ENCODE results near the gene DEDD2. TPM values are rescaled to one million over a fixed set of nuclear protein-coding genes. Genes with fewer than 3 reads are reported as not detected.

DEDD2 gene
- total RNA-seq, 3 donors from 2014 or later, result 25.2 to 29.1 (median 28.1) TPM

DNA sequence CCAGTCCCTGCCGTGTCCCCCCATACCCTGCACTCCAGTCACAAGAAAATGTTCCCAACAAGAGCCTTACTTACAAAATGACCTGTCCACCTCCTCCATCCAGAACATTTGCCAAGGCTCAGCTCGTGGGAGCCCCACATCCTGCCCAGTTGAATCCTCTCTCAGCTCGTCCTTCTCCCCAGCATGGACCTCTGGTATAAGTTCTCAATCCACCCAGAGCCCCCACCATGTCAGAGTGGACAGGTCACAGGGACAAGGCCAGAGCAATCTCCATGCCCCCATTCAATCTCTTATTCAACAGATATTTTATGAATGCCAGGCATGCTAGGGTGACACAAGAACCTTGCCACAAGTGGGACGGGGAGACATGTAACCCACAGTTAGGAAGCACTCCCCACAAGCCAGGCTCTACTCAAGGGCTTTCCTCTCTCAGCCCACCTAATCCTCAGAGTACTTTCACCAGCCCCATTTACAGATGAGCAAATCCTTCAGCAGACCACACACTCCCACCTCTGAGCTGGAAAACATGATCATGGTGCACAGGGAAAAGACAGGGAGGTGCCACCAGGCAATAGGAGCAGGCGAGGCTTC is 15.1 kb downstream of the DEDD2 start:
- DNase-seq (no peak), ATAC-seq (no peak)
- H3K27me3 Mint-ChIP-seq (ENCODE audit: low read depth), result no peaks in the 10 kb centered on the region
- H3K9me3 Mint-ChIP-seq, result no peaks in the 10 kb centered on the region
- peaks cover 43% of the 10 kb centered on the region for H3K36me3 Mint-ChIP-seq (ENCODE audit: insufficient read depth)
- peak overlapping the region; percentile 57 for H3K4me3 Mint-ChIP-seq
- H3K4me1 Mint-ChIP-seq (ENCODE audit: low read depth), result peaks cover 92% of the 10 kb centered on the region

DNA sequence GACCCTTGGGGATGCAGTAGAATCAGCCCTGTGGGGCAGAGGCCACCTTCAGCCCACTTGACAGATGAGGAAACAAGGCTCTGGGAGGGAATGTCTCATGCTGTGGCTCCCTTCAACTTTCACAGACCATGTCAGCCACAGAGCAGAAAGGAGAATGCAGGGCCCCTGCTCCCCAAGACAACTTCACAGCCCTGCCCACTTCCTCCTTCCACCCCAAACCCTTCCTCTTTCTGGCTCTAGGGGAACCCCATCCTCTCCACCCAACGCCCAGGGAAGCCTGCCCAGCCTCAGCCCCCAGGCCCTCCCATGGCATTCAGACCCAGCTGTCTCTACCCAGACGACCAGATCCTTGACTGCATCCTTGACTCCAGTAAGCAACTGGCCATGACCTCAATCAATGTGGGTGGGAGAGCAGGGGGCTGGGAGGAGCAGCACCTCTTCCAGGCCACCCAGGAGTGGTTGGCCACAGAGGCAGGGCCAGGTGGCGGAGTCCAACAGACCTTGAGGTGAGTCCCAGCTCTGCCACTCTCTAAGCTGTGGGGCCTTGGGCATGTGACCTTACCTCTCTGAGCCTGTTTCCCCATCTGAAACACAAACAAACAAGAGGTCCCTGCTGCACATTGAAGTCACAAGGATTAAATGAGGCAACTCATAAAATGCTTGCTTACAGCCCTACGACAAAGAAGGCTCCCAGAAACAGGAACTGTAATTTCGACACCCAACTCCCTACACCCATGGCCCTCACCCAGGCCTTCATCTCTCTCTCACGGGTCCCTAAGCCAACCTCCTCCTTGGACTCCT is 15.8 kb downstream of the DEDD2 start:
- ATAC-seq (peak; percentile 31 to 45), DNase-seq (no peak)
- peak overlapping the region; percentile 57 for H3K4me3 Mint-ChIP-seq
- peaks cover 43% of the 10 kb centered on the region for H3K36me3 Mint-ChIP-seq (ENCODE audit: insufficient read depth)
- peaks cover 92% of the 10 kb centered on the region for H3K4me1 Mint-ChIP-seq (ENCODE audit: low read depth)
- no peaks in the 10 kb centered on the region for H3K9me3 Mint-ChIP-seq
- H3K27me3 Mint-ChIP-seq (ENCODE audit: low read depth), result no peaks in the 10 kb centered on the region

DNA sequence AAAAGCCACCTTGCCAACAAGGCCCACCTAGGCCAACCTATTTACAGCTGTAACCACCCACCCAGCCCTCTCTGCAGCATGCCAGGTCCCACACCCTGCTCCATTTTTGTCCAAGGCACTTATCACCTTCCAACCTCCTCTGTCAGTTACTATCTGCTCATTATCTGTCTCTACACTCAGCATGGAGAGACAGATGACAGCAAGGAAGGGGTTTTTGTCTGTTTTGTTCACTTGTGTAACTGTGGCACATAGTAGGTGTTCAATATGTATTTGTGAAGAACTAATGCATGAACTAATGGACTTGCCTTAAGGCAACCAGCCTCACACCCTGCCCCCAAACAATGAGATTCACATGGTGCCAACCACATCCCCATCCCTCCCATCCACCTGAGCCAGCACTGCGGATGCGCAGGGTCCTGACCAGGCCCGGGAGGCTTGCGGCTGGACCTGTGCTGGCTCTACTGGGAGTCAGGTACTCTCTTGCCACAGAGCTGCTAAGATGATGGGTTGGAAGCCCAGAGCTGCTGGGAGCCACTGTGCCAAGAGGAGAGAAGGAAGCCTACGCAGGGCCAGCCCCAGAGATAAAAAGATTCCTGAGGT is 17.3 kb downstream of the DEDD2 start:
- Mint-ChIP-seq H3K36me3 (ENCODE audit: insufficient read depth) (peaks cover 40% of the 10 kb centered on the region), H3K9me3 (no peaks in the 10 kb centered on the region), H3K4me1 (ENCODE audit: low read depth) (peaks cover 91% of the 10 kb centered on the region), H3K4me3 (peak overlapping the region; percentile 60), H3K27me3 (ENCODE audit: low read depth) (no peaks in the 10 kb centered on the region)
- DNase-seq (no peak), ATAC-seq (no peak)

DNA sequence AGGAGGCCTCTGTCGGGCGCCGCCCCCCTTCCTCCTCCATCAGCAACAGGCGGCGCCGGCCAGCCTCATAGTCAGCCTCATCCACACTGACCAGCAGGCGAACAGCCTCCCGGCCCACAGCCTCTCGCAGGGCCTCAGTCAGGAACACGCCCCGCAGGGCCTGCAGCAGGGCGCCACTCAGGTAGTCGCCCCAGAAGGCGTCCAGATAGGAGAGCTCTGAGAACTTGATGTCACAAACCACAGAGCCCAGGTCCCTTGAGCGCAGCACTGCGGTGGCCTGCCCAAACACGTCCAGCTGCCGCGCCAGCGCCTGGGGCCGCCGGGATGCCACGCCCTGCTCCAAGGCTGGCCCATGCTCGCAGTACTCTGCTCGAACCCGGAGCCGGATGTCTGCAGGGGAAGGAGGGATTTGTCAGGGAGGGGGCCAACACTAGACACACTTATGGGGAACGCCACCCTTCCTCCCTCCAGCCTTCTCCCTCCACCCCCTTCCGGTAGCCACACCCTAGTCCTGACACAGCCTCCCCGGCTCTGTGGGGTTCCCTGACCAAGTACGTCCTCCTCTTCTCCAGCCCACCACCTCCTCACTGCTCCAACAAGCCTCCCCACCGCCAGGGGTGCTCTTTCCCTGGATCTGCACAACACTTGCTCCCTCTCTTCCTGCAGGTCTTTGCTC is 17.9 kb downstream of the DEDD2 start:
- ATAC-seq, result peak; percentile 50 to 59
- H3K4me3 Mint-ChIP-seq, result peak overlapping the region; percentile 60
- H3K36me3 Mint-ChIP-seq (ENCODE audit: insufficient read depth), result peaks cover 35% of the 10 kb centered on the region
- H3K9me3 Mint-ChIP-seq, result no peaks in the 10 kb centered on the region
- H3K27me3 Mint-ChIP-seq (ENCODE audit: low read depth), result no peaks in the 10 kb centered on the region
- DNase-seq, result peak; percentile 33
- H3K4me1 Mint-ChIP-seq (ENCODE audit: low read depth), result peaks cover 85% of the 10 kb centered on the region

DNA sequence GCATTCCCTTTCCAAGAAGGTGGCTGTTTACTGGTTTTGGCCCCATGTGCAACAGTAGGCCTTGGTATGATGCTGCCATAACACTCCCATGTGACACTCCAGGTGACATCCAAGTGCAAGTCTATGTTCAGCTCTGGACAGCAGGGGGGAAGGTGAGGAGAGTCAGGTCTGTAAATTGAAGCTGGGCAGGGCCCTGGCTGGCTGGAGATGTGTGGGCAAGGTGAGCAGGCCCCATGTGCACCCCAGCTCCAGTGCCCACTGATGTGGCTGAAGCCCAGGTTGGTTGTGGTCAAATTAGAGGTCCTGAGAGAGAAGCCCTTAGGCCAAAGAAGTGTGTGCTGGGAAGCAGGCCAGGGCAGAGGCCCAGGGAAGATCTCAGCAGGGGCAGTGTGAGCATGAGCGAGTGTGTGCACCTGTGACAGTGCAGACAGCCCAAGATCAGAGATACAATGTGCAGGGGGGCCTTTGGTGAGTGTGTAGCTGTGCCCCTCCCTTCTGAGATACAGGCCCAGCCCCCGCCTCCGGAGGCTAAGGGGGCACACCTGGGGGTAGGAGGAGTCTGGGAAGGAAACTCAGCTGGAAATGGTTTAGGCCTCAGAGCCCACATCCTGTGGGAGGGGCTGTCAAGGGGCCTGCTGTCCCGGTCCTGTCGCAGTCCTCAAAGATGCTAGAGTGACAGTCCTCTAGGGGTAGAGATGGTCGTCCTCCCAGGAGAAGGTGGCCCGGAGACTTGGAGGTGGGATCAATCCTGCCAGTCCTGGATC is 18.6 kb downstream of the DEDD2 start:
- H3K4me1 Mint-ChIP-seq (ENCODE audit: low read depth), result peaks cover 81% of the 10 kb centered on the region
- H3K27me3 Mint-ChIP-seq (ENCODE audit: low read depth), result no peaks in the 10 kb centered on the region
- ATAC-seq, result peak; percentile 66 to 72
- H3K36me3 Mint-ChIP-seq (ENCODE audit: insufficient read depth), result peaks cover 34% of the 10 kb centered on the region
- DNase-seq, result peak; percentile 43
- H3K9me3 Mint-ChIP-seq, result no peaks in the 10 kb centered on the region
- peak overlapping the region; percentile 60 for H3K4me3 Mint-ChIP-seq

DNA sequence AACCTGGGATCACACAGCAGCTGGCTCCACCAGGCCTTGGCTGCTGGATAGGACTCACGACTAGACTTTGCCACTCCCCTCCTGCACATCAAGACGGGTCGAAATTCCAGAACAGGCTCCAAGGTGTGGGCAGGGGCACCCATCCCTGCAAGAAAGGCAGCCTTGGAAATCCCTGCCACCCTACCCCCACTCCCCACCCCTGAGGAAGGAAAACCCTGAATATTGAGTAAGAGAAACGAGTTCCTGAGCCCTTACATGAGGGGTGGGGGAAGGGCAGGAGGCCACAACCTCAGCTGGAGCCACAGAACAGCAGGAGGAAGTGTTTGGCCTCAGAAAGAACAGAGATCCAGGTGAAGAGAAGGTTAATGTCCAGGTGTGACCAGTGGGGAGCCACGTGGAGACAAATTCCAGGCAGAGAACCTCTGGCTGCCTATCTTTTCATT is 20.1 kb downstream of the DEDD2 start:
- Mint-ChIP-seq H3K4me3 (no peak overlapping the region), H3K36me3 (ENCODE audit: insufficient read depth) (peaks cover 23% of the 10 kb centered on the region), H3K27me3 (ENCODE audit: low read depth) (no peaks in the 10 kb centered on the region), H3K9me3 (no peaks in the 10 kb centered on the region), H3K4me1 (ENCODE audit: low read depth) (peaks cover 71% of the 10 kb centered on the region)
- DNase-seq (no peak), ATAC-seq (no peak)

DNA sequence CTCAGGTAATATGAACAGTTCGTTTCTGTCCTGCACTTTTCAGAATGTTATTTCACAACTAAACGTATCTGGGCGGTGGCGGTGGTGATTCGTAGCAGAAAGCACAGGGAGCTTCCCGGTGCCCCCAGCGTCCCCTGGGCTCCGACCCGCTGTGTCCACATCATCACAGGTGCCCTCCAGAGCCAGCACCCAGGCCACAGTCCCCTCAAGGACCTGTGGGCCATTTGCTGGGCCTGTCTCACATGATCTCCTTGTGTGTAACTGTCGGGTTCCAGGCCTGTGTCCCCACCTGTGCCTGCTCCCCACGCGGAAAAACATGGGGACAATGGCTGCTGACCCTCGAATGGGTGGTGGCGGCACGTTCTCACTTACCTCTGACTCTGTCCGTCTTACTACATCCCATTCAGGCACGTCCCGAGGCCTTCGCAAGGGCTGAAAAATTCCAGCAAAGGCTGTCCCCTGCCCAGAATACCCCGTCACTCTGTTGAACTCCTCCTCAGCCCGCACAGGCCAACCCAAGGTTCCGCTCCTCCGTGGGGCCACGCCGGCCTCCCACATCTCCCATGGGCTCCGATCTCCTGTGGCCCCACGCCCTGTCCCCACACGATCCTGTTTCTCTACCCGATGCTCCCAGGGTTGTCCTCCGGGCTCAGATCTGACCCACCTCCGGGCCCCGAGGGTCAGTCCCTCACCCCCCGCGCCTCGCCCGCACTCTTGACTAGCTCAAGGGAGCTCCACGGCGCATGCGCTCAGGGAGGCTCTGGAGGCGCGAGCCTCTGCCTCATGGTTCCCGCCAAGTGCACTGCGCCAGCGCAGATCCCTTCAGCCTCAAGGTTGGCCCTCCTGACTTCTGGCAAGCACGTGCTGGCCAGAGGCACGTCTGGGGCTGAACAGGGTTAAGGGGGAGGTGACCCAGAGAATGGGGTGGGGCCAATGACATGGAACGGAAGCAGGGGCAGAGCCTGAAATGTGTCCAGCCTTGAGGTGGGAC is 21.2 kb downstream of the DEDD2 start:
- H3K4me3 Mint-ChIP-seq, result no peak overlapping the region
- DNase-seq (no peak), ATAC-seq (no peak)
- no peaks in the 10 kb centered on the region for H3K9me3 Mint-ChIP-seq
- peaks cover 70% of the 10 kb centered on the region for H3K4me1 Mint-ChIP-seq (ENCODE audit: low read depth)
- peaks cover 21% of the 10 kb centered on the region for H3K36me3 Mint-ChIP-seq (ENCODE audit: insufficient read depth)
- H3K27me3 Mint-ChIP-seq (ENCODE audit: low read depth), result no peaks in the 10 kb centered on the region

DNA sequence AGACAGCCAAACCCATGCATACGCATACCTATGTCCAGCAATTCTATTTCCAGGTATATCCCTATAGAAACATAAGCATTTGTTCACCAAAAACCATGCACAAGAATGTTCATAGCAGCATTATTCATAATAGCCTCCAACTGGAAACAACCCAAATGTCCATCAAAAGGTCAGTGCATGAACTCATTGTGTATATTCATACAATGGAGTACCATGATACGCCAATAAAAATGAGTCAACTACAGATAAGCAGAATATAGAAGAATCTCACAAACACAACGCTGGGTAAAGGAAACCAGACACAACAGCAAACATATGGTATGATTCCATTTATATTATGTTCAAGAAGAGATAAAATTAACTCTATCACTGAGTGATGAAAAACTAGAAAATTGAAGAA is 23.8 kb downstream of the DEDD2 start:
- no peak for DNase-seq
- ATAC-seq, result no peak
- peaks cover 13% of the 10 kb centered on the region for H3K36me3 Mint-ChIP-seq (ENCODE audit: insufficient read depth)
- no peak overlapping the region for H3K4me3 Mint-ChIP-seq
- H3K27me3 Mint-ChIP-seq (ENCODE audit: low read depth), result no peaks in the 10 kb centered on the region
- H3K9me3 Mint-ChIP-seq, result no peaks in the 10 kb centered on the region
- peaks cover 59% of the 10 kb centered on the region for H3K4me1 Mint-ChIP-seq (ENCODE audit: low read depth)

DNA sequence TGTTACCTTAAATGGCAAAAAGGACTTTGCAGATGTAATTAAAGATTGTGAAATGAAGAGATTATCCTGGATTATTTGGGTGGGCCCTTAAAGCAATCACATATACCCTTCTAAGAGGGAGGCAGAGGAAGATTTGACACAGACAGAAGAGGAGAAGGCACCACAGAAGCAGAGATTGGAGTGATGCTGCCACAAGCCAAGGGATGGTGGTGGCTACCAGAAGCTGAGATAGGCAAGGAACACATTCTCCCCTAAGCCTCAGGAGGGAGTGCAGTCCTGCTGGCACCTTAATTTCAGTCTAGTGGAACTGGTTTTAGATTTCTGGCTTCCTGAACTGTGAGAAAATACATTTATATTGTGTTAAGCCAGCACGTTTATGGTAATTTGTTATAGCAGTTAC is 24.2 kb downstream of the DEDD2 start:
- H3K4me3 Mint-ChIP-seq, result no peak overlapping the region
- H3K27me3 Mint-ChIP-seq (ENCODE audit: low read depth), result no peaks in the 10 kb centered on the region
- DNase-seq (no peak), ATAC-seq (no peak)
- peaks cover 10% of the 10 kb centered on the region for H3K36me3 Mint-ChIP-seq (ENCODE audit: insufficient read depth)
- no peaks in the 10 kb centered on the region for H3K9me3 Mint-ChIP-seq
- peaks cover 56% of the 10 kb centered on the region for H3K4me1 Mint-ChIP-seq (ENCODE audit: low read depth)

DNA sequence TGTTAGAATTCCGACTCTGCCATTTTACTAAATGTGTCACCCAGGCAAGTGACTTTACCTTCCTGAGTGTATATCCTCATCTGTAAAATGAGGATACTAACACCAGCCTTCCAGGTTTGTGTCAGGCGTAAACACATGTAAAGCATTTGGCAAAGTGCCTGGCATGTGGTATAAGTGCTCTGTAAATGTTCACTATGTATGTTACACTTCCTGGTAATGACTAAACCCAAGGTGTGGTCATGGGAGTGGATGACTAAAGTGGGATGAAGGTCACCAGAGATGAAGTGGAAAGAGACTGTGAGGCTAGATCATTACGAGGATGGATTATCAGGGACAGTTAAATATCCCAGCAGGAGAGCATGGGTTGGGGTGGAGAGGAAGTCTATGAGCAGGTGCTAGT is 25.6 kb downstream of the DEDD2 start:
- ATAC-seq, result peak; percentile 73 to 86
- H3K9me3 Mint-ChIP-seq, result no peaks in the 10 kb centered on the region
- no peak for DNase-seq
- no peaks in the 10 kb centered on the region for H3K27me3 Mint-ChIP-seq (ENCODE audit: low read depth)
- peaks cover 6% of the 10 kb centered on the region for H3K36me3 Mint-ChIP-seq (ENCODE audit: insufficient read depth)
- H3K4me1 Mint-ChIP-seq (ENCODE audit: low read depth), result peaks cover 49% of the 10 kb centered on the region
- H3K4me3 Mint-ChIP-seq, result no peak overlapping the region

DNA sequence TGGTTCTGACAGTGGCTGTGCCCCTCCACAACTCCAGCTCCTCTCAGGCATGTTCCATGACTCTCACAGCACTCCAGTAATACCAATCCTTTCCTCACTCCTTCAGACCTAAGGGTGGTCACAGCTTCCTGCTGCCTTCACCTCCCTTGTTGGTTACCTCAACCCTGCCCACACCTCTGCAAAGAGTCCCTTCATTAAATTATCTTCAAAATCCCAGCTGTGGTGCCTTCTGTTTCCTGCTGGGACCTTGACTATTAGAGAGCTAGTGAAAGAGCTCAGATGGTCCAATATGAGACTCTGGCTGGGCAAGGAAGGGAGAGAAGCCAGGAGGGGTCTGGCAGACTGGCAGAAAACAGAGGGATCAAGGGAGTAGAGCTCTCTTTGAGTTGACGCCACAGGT is 26.1 kb downstream of the DEDD2 start:
- no peak for DNase-seq
- ATAC-seq, result no peak
- Mint-ChIP-seq H3K27me3 (ENCODE audit: low read depth) (no peaks in the 10 kb centered on the region), H3K9me3 (no peaks in the 10 kb centered on the region), H3K4me3 (no peak overlapping the region), H3K36me3 (ENCODE audit: insufficient read depth) (peaks cover 6% of the 10 kb centered on the region), H3K4me1 (ENCODE audit: low read depth) (peaks cover 47% of the 10 kb centered on the region)

DNA sequence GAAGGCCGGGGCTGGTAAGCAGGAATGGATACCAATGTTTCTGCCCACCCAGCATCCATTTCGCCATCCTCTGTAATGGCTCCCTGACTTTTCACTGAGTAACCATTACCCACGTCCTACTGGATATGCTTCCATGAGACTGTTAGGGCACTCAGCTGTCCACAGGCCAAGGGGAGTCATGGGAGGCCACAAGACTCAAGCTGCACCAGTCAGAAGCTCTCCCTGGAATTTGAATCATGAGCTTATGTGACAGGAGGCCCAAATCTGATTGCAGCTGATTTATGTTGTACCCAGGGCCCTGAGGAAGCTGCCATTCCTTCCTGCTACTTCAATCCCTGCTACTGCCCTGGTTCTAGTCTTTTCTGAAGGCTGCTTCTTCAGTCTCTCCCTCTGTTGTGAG is 28.3 kb downstream of the DEDD2 start:
- peaks cover 2% of the 10 kb centered on the region for H3K36me3 Mint-ChIP-seq (ENCODE audit: insufficient read depth)
- H3K4me1 Mint-ChIP-seq (ENCODE audit: low read depth), result peaks cover 57% of the 10 kb centered on the region
- H3K27me3 Mint-ChIP-seq (ENCODE audit: low read depth), result no peaks in the 10 kb centered on the region
- no peak for DNase-seq
- ATAC-seq, result no peak
- no peak overlapping the region for H3K4me3 Mint-ChIP-seq
- no peaks in the 10 kb centered on the region for H3K9me3 Mint-ChIP-seq

DNA sequence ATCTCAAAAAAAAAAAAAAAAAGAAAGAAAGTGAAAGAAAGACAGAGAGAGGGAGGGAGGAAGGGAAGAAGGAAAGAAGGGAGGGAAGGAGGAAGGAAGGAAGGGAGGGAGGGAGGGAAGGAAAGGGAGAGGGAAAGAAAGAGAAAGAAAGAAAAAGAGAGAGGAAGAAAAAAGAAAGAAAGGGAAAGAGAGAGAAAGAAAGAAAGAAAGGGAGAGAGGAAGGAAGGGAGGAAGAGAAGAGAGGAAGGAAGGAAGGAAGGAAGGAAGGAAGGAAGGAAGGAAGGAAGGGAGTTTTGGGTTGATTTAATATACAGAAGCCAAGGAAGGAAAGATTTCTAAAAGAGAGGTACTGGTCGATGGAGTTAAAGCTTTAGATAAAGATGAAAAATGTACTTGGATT is 28.8 kb downstream of the DEDD2 start:
- H3K4me3 Mint-ChIP-seq, result no peak overlapping the region
- DNase-seq, result no peak
- H3K9me3 Mint-ChIP-seq, result no peaks in the 10 kb centered on the region
- H3K36me3 Mint-ChIP-seq (ENCODE audit: insufficient read depth), result peaks cover 2% of the 10 kb centered on the region
- H3K27me3 Mint-ChIP-seq (ENCODE audit: low read depth), result no peaks in the 10 kb centered on the region
- no peak for ATAC-seq
- peaks cover 56% of the 10 kb centered on the region for H3K4me1 Mint-ChIP-seq (ENCODE audit: low read depth)

All from activated T-cell treated with anti-CD3 and anti-CD28 coated beads, Interleukin-2, amount 50 U/mL, for 4 hours (primary cell).